HepG2 (cell line): ENCODE results near the gene EPB41L4A. TPM values are rescaled to one million over a fixed set of nuclear protein-coding genes. Genes with fewer than 3 reads are reported as not detected.
A peak's percentile ranks its signal among the peaks of the same experiment; 100 is the strongest.

Experiments
- CHD2 ChIP-seq: IDR thresholded peaks from 2 replicates; pipeline ENCODE4 v1.6.1; 2011; ENCODE audit warnings: low read depth, low read length, improper control_type of control experiment
- EZH2 ChIP-seq: conservative IDR thresholded peaks from 2 replicates; pipeline ENCODE4 v1.6.1; 2012; ENCODE audit warnings: mild to moderate bottlenecking, low read depth, low read length, moderate library complexity
- FOXA3 ChIP-seq: IDR thresholded peaks from 2 replicates; pipeline ENCODE4 v1.6.1; 2016; ENCODE audit warnings: missing genetic modification reagents, missing compliant biosample characterization
- HHEX ChIP-seq: IDR thresholded peaks from 2 replicates; pipeline ENCODE4 v1.6.1; 2016; ENCODE audit warnings: control low read depth
- KDM1A ChIP-seq: IDR thresholded peaks from 2 replicates; pipeline ENCODE4 v1.6.1; 2016; ENCODE audit warnings: missing compliant biosample characterization
- KLF13 ChIP-seq: sonication (generic); formaldehyde crosslinking; IDR thresholded peaks from 2 replicates; pipeline ENCODE4 v1.4.0; 2020; ENCODE audit warnings: mild to moderate bottlenecking, missing genetic modification reagents
- KLF16 ChIP-seq, 2 experiments: sonication (generic) in 1 of 2; formaldehyde crosslinking in 1 of 2; IDR thresholded peaks; 2 replicates each; pipeline versions ENCODE4 v1.6.1 to v1.8.0; 2016 to 2023; ENCODE audit warnings: missing genetic modification reagents in 2 of 2, missing compliant biosample characterization in 1 of 2
- MATR3 ChIP-seq: sonication (generic); formaldehyde crosslinking; IDR thresholded peaks from 2 replicates; pipeline ENCODE4 v1.4.0; 2020; ENCODE audit warnings: missing genetic modification reagents
- MXD4 ChIP-seq: IDR thresholded peaks from 2 replicates; pipeline ENCODE4 v1.6.1; 2016; ENCODE audit warnings: mild to moderate bottlenecking, missing biosample characterization, missing genetic modification reagents
- NFIC ChIP-seq: IDR thresholded peaks from 2 replicates; pipeline ENCODE4 v1.6.1; 2012; ENCODE audit warnings: mild to moderate bottlenecking, low read length, inconsistent platforms
- PHB2 ChIP-seq: fragments of 450-650 bp; IDR thresholded peaks from 2 replicates; pipeline ENCODE4 v1.6.1; 2018; ENCODE audit not compliant: partially characterized antibody
- RAD51 ChIP-seq: fragments of 450-650 bp; IDR thresholded peaks from 2 replicates; pipeline ENCODE4 v1.6.1; 2016; ENCODE audit warnings: borderline replicate concordance
- RARA ChIP-seq: IDR thresholded peaks from 2 replicates; pipeline ENCODE4 v1.6.1; 2016; ENCODE audit warnings: missing genetic modification reagents, missing compliant biosample characterization
- SIX1 ChIP-seq: sonication (generic); formaldehyde crosslinking; IDR thresholded peaks from 2 replicates; pipeline ENCODE4 v1.4.0; 2020; ENCODE audit warnings: missing genetic modification reagents, borderline replicate concordance
- YEATS2 ChIP-seq: sonication (generic); formaldehyde crosslinking; IDR thresholded peaks from 2 replicates; pipeline ENCODE4 v1.4.0; 2020; ENCODE audit warnings: missing genetic modification reagents, borderline replicate concordance
- ZFP37 ChIP-seq: sonication (generic); formaldehyde crosslinking; IDR thresholded peaks from 2 replicates; pipeline ENCODE4 v1.4.0; 2020; ENCODE audit warnings: missing genetic modification reagents, borderline replicate concordance
- ZNF138 ChIP-seq: sonication (generic); formaldehyde crosslinking; IDR thresholded peaks from 2 replicates; pipeline ENCODE4 v1.5.0; 2020; ENCODE audit warnings: mild to moderate bottlenecking, low read depth, missing genetic modification reagents
- ZNF432 ChIP-seq: sonication (generic); formaldehyde crosslinking; IDR thresholded peaks from 2 replicates; pipeline ENCODE4 v1.5.0; 2020; ENCODE audit warnings: missing genetic modification reagents, mild to moderate bottlenecking, borderline replicate concordance
- ZNF724P ChIP-seq: sonication (generic); formaldehyde crosslinking; IDR thresholded peaks from 2 replicates; pipeline ENCODE4 v1.8.0; 2022; ENCODE audit warnings: missing genetic modification reagents, borderline replicate concordance
- polyA plus RNA-seq, 8 experiments: library from polyadenylated mRNA; depleted of rRNA in 3 of 8; stranded (reverse) in 7 of 8; unstranded in 1 of 8; fragments of >200 nt; fragmentation: Illumina TruSeq in 4 of 8; extraction: Trizol in 4 of 8; gene quantifications; 2 replicates each; pipeline versions ENCODE4 v1.2.1 to v1.2.3, GENCODE V29; 2011 to 2016; ENCODE audit warnings: low read depth in 4 of 8, missing spikeins in 1 of 8, mixed read lengths in 1 of 8; ENCODE audit not compliant: insufficient read depth in 1 of 8
- total RNA-seq, 5 experiments: library from RNA; depleted of rRNA; stranded (reverse); fragments of >200 nt; fragmentation: Illumina TruSeq; extraction: Trizol; gene quantifications; 2 replicates each; pipeline ENCODE4 v1.2.3, GENCODE V29; 2016; ENCODE audit warnings: low read depth in 1 of 5
- TF ChIP-seq, protein P1 (sequence below): sonication (generic); formaldehyde crosslinking; IDR thresholded peaks from 2 replicates; pipeline ENCODE4 v1.4.0; 2020; ENCODE audit warnings: mild to moderate bottlenecking, low read depth, missing genetic modification reagents
- TF ChIP-seq, protein P2 (sequence below): sonication (generic); formaldehyde crosslinking; IDR thresholded peaks from 2 replicates; pipeline ENCODE4 v1.8.0; 2022; ENCODE audit warnings: mild to moderate bottlenecking, missing genetic modification reagents, borderline replicate concordance
- TF ChIP-seq, protein P3 (sequence below): sonication (generic); formaldehyde crosslinking; IDR thresholded peaks from 2 replicates; pipeline ENCODE4 v1.4.0; 2020; ENCODE audit warnings: mild to moderate bottlenecking, missing genetic modification reagents
- TF ChIP-seq, protein P4 (sequence below): sonication (generic); formaldehyde crosslinking; IDR thresholded peaks from 2 replicates; pipeline ENCODE4 v1.8.1; 2022; ENCODE audit warnings: low read depth, mild to moderate bottlenecking, missing genetic modification reagents

The EPB41L4A gene
- total and polyA plus RNA-seq, 2 of the 13 experiments (the other 11 are each of a cell fraction or from before 2014, with no cell fraction given) = 0.07 TPM; not detected in 1

DNA sequence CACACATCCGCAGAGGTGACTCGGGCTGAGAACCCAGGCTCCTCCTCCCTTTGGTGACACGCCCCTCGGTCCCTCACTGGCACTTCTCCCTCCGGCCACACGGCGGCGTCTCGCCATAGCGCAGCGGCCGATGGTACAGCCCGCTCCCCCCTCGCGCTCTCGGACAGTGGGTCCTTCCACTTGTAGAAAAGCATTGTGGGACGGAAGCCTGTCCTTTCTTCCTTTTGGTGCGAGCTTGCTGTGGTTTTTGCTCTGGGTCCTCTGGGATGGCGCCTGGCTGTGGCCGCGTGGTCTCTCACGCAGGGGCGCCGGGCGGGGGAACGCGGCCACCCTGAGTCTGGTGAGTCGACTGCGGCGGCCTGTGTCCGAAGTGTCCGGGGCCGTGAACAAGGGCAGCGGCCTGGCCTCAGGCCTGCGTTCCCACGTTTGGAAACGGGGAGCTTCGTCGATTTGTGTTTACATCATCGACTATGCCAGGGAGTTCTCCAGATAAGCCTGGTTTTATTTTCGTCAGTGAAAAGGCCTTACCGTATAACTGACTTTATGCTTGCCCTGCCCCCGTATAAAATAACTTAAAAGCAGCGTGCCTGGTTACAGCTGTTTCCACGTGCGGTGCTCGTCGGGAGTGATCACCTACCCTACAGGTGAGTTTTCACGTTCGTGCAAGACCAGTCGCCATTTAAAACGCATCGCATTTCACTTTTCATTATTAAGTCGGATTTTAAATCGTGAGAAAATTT, 258.3 kb downstream of the EPB41L4A start (continued):
- TF ChIP-seq ZNF432 = peak; percentile 85; the same call in 1 of the 2 replicates
- peak; percentile 95 for TF ChIP-seq MXD4
- no peak for TF ChIP-seq ZFP37 (CRISPR knock-in tag)
- TF ChIP-seq KLF16 (CRISPR knock-in tag; IDR thresholded peaks at IDR 0.05) = peak in 1 of 2 experiments; percentile 98; a peak in 2 of 4 replicates
- TF ChIP-seq KLF13 (CRISPR knock-in tag) = no peak
- TF ChIP-seq, protein P1, sequence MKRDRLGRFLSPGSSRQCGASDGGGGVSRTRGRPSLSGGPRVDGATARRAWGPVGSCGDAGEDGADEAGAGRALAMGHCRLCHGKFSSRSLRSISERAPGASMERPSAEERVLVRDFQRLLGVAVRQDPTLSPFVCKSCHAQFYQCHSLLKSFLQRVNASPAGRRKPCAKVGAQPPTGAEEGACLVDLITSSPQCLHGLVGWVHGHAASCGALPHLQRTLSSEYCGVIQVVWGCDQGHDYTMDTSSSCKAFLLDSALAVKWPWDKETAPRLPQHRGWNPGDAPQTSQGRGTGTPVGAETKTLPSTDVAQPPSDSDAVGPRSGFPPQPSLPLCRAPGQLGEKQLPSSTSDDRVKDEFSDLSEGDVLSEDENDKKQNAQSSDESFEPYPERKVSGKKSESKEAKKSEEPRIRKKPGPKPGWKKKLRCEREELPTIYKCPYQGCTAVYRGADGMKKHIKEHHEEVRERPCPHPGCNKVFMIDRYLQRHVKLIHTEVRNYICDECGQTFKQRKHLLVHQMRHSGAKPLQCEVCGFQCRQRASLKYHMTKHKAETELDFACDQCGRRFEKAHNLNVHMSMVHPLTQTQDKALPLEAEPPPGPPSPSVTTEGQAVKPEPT (CRISPR knock-in tag) = no peak
- peak; percentile 37; the same call in 1 of the 2 replicates for TF ChIP-seq SIX1 (CRISPR knock-in tag)
- peak; percentile 88 for TF ChIP-seq ZNF724P
- TF ChIP-seq, protein P2, sequence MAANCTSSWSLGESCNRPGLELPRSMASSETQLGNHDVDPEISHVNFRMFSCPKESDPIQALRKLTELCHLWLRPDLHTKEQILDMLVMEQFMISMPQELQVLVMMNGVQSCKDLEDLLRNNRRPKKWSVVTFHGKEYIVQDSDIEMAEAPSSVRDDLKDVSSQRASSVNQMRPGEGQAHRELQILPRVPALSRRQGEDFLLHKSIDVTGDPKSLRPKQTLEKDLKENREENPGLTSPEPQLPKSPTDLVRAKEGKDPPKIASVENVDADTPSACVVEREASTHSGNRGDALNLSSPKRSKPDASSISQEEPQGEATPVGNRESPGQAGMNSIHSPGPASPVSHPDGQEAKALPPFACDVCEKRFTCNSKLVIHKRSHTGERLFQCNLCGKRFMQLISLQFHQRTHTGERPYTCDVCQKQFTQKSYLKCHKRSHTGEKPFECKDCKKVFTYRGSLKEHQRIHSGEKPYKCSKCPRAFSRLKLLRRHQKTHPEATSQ = peak; percentile 98
- TF ChIP-seq YEATS2 (CRISPR knock-in tag) = peak; percentile 99
- no peak for TF ChIP-seq PHB2
- TF ChIP-seq NFIC = peak; percentile 63
- TF ChIP-seq FOXA3 (CRISPR knock-in tag) = peak; percentile 87
- no peak for TF ChIP-seq MATR3 (CRISPR knock-in tag)
- TF ChIP-seq CHD2 = peak; percentile 61; the same call in 1 of the 2 replicates
- no peak for TF ChIP-seq EZH2
- TF ChIP-seq, protein P3, sequence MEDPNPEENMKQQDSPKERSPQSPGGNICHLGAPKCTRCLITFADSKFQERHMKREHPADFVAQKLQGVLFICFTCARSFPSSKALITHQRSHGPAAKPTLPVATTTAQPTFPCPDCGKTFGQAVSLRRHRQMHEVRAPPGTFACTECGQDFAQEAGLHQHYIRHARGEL (CRISPR knock-in tag) = no peak
- peak; percentile 45 for TF ChIP-seq RARA
- TF ChIP-seq, protein P4, sequence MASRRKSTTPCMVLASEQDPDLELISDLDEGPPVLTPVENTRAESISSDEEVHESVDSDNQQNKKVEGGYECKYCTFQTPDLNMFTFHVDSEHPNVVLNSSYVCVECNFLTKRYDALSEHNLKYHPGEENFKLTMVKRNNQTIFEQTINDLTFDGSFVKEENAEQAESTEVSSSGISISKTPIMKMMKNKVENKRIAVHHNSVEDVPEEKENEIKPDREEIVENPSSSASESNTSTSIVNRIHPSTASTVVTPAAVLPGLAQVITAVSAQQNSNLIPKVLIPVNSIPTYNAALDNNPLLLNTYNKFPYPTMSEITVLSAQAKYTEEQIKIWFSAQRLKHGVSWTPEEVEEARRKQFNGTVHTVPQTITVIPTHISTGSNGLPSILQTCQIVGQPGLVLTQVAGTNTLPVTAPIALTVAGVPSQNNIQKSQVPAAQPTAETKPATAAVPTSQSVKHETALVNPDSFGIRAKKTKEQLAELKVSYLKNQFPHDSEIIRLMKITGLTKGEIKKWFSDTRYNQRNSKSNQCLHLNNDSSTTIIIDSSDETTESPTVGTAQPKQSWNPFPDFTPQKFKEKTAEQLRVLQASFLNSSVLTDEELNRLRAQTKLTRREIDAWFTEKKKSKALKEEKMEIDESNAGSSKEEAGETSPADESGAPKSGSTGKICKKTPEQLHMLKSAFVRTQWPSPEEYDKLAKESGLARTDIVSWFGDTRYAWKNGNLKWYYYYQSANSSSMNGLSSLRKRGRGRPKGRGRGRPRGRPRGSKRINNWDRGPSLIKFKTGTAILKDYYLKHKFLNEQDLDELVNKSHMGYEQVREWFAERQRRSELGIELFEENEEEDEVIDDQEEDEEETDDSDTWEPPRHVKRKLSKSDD (CRISPR knock-in tag) = peak; percentile 81
- TF ChIP-seq ZNF138 (CRISPR knock-in tag) = peak; percentile 90; the same call in 1 of the 2 replicates
- peak; percentile 75; the same call in 1 of the 2 replicates for TF ChIP-seq KDM1A (CRISPR knock-in tag)
- TF ChIP-seq HHEX = no peak
- no peak for TF ChIP-seq RAD51
